Activated CD4-positive, CD25-positive, alpha-beta regulatory T cell treated with anti-CD3 and anti-CD28 coated beads, Interleukin-2, amount 50 U/mL, for 16 hours (primary cell): ENCODE data around the gene FA2H.

Experiments
- DNase-seq: peaks from one replicate; pipeline ENCODE4 v3.0.0-alpha.2; 2020; ENCODE audit warnings: low read depth, low spot score

Gene FA2H

DNA sequence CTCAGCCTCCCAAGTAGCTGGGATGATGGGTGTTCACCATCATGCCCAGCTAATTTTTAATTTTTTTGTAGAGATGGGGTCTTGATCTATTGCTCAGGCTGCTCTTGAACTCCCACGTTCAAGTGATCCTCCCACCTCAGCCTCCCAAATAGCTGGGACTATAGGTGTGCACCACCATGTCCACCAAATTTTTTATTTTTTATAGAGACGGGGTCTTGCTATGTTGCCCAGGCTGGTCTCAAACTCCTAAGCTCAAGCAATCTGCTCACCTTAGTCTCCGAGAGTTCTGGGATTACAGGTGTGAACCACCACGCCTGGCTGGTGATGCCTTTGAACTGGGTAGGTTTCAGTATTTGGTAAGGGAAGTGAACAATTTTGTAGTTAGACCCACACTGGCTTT, 30.1 kb downstream of the FA2H start:
- DNase-seq: no peak

GRCh38 chr16:74743668-74744299, 30.8 kb downstream of the FA2H start:
- no peak for DNase-seq

DNA sequence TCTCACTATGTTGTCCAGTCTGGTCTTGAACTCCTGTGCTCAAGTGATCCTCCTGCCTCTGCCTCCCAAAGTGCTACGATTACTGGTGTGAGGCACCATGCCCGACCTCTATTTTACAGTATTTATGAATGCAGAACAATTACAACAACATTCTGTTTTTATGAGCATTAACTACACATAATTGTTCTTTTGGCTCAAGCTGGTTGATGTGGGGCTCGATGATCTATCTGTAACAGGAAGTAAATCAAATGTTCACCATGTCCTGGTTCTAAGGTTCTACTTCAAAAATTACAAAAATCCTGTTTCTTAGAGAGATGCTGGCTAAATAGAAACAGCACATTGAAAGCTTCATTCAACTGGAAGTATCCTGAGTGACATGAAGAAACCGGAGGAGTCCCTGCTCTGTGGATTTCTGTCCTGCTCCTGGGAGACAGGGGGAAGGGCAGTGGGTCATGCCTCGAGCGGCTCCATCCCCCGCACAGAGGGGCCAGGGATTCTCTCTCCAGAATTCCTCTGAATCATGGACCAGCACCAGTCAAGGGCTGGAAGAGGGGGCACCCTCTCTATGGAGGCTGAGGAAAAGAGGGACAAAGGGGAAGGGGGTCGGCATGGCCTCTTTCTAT, 31.5 kb downstream of the FA2H start:
- DNase-seq: no peak

DNA sequence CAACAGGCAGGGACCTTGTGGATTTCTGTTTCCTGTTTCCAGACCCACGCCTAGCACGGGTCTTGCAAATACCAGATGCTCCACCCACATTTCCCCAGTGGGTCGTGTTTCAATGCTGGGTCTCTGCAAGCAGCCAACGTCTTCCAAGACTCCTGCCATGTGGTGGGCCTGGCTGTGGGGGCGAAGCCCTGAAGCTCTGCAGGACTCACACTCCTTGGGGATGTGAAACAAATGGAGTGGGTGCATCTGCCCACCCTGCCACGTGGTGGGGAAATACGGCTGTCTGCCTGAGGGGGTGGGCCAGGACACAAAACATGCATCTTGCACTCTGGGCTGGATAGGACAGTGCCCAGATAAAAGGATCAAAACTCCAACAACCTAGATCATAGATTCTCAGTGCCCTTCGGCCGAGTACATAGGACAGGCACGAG, 32.6 kb downstream of the FA2H start:
- no peak for DNase-seq

- no peak for DNase-seq
Measured at GRCh38 chr16:74740795-74741304, 33.8 kb downstream of the FA2H start.

DNA sequence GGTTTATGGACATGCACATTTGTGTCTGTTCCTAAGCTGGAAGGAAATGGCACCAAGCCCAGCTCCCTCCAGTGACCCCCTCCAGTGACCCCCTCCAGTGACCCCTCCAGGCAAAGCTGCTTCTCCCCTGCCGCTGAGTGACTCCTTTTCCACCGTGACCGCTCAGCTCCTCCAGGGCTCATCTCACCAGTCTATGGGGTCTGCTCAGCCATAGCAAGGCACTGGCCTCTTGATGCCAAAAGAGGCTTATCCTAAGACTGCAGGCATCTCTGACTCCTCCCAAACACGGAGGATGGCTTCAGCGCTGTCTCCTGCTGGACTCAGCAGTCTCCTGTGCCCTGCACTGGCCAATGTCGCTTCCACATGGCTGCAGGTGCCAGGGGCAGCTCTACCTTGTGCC, 35.3 kb downstream of the FA2H start:
- DNase-seq: no peak

GRCh38 chr16:74738816-74739215, 35.8 kb downstream of the FA2H start:
- no peak for DNase-seq

- DNase-seq: no peak
Measured at GRCh38 chr16:74738113-74738541, 36.5 kb downstream of the FA2H start.

- no peak for DNase-seq
Measured at GRCh38 chr16:74737521-74737920, 37.1 kb downstream of the FA2H start.

DNA sequence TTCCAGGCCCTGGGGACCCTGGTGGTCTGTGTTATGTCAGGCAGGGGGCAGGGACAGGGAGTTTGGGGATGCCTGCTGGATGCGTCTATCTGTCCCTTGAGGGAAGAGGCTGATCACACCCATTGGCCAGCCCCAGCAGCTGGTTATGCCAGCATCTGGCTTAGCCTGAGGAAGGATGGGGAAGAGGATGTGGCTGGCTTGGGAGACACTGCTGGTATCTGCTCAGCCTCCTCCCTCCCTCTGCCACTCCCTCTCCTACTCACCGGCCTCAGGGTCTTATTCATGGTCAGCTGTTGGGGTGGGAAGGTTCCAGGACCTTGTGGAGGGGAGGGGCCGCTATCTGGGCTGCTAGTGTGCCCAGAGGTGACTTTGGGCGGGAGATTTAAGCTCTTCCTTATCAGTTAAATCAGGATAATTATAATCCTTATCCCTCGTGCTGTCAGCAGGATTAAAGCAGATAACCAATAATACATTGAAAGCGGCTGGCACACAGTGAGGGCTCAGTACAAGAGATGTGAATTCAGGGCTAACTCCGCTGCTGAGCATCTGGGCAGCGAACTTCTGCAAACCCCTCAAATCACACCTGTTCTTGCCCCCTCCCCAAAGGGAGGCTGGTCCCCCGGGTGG, 38.0 kb downstream of the FA2H start:
- no peak for DNase-seq

DNA sequence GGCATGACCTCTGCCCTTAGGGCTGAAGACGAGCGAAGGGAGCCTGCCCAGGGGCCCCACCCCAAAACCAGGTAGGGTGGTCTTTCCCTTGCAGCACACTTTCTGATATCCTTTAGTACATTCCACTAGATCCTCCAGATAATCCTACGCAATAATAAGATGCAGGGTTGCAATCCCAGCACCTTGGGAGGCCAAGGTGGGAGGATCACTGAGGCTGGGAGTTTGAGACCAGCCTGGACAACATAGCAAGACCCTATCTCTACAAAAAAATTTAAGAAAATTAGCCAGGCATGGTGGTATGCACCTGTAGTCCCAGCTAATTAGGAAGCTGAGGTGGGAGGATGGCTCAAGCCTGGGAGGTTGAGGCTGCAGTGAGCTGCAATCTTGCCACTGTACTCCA, 39.1 kb downstream of the FA2H start:
- DNase-seq: no peak

DNA sequence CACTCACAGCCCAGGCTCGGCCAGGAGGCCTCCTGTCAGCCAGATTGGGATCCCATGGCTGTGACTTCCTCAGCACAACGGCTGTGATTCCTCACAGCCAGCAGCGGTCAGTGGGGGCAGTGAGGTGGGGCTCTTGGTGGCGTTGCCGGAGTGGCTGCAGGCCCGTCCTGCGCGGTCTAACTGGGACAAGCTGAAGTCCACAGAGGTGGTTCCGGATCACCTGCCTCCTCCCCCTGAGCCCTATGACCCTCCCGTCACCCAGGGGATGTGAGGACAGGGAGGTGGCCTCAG, 39.5 kb downstream of the FA2H start:
- no peak for DNase-seq

DNA sequence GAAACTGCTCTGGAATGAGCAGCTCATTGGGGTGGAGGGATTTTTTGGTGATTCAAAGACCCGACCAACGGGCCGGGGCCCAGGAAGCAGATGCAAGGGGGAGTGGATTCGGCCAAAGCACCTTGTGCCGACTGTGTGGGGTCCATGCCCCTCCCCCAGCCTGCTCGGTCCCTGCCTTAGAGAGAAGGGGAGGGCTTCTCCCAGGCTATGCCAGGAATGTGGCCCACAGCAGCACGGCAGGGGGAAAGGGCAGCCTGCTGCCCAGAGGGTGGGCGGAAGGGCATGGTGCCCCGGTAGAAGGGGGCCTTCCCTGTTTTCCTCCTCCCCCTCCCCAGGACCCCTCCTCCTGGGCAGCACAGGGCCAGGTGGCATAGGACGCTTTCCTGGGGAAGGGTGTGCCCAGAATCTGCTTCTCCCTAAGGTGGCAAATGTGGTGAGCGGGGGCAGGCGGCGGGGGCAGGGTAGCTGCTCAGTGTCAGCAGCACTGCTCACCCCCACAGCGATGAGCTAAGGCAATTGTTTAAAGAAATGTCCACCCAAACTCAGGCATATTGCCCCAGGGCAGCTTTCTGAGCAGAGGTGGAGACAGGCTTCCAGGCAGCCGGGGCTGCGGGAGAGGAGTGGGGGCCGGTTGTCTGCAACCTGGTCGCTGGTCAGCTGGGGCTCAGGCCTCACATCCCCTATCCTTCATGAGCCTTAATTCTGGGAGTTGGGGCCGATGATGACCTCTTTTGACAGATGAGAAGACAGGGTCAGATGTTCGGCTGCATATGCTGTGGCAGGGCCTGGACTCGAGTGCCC, 40.1 kb downstream of the FA2H start:
- no peak for DNase-seq

DNA sequence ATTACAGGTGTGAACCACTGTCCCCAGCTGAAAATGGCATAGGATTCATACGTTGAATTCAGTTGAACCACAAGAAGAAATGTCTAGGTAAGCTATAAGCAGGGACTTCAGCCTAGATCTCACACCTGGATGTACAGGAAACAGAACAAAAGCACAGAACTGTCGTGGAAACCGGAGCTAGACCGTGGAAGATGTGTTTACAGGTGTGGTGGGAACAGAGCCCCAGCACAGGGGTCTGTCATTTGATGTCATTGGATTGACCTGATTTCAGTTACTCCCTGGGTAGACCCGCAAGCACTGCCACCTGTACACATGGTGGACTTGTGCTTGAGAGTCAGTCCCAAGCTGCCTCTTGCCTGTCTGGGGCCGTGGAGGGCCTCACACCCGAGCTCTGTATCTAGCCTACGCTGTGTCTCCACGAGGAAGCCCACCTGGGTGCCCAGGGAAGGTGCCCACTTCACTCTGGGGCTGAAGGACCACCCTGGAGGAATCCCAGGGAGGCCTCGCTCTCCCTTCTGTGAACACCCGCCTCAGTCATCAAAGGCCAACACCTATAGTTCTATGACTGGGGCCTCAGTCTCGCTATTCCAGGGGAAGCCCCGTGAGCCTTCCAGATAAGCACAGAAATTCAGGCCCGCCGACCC, 41.8 kb downstream of the FA2H start:
- no peak for DNase-seq

DNA sequence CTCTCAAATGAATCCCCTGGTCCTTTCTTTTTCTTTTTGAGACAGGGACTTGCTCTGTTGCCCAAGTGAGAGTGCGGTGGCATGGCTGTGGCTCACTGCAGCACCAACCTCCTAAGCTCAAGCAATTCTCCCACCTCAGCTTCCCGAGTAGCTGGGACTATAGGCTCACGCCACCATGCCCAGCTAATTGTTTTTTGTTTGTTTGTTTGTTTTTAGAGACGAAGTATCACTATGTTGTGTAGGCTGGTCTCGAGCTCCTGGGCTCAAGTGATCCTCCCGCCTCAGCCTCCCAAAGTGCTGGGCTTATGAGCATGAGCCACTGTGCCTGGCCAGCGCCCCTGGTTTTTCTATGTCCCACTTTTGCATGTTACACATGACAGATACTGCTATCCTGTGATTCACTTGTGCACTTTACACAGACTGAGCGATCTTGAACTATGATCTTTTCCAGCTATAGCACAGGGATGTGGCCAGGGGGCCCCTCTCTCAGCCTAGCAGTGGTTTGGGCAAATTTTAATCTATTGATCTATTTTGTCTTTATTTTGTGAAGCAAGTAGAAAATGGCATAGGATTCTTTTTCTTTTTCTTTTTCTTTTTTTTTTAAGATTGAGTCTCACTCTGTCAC, 42.7 kb downstream of the FA2H start:
- no peak for DNase-seq

DNA sequence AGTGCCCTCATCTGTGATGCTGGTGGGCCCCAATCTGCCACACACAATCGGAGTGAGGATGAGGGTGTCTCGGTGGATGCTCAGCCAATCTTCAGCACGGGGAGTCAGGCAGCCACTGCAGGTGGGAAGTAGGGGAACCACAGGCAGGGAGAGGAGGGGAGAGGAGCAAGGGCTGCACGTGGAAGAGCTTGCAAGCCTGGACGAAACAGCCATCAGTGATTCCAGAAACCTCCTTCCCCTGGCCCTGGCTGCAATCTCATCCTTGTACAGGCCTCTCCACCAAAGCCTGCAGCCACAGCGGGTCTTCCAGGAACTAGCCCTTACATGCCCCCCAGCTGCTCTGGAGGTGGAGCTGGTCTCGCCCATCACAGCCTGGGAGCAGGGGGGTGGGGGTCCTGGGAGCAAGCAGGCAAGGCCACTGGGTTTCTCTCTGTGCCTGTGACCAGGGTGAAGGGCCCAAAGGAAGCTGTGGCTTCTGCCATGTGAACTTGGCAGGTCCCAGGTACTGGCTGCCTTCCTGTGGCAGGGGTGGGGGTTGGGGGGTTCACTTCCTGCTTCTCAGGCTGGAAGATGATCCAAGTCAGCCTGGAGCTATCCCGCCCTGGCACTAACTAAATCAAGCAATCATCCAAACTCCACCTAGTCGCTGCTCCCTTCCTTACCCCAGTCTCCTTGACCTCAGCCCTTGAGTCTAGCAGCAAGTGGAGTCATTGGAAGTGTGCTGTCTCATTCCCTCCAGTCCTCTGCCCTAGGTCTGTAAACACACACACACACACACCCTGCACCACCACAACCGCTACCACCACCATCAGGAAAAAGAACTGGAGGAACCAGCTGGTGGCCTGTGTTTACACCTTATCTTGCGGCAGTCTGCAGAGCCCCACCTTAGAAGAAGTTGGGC, 44.6 kb downstream of the FA2H start:
- DNase-seq: no peak

- no peak for DNase-seq
Measured at GRCh38 chr16:74727903-74728302, 46.7 kb downstream of the FA2H start.

DNA sequence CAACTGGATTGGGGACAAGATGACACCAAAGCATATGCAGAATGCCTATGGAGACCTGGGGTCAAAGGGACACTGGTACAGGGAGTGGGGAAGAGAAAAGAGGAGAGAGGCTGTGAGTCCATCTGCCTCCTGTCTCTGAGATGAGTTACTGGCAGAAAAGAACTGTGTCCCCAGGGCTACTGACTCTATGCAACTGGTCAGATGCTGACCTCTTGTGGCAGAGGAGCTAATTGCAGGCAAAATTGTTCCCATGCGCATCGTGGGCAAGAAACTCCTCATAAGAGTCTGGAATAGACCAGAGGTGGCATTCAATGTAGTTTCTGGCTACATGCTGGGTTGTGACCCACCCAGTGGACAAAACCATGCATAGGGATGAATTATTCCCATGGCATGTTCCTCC, 47.9 kb downstream of the FA2H start:
- no peak for DNase-seq

GRCh38 chr16:74725651-74726455, 48.8 kb downstream of the FA2H start:
- DNase-seq: no peak
